KOPT-K1 (cell line): ENCODE data around the gene CCDC167.
"Not testable (repeated sequence)": the region's sequence is repeated elsewhere in the genome, so short reads cannot be mapped to it uniquely, and the experiment has no call there.

ENCODE experiments used
- H3K27ac ChIP-seq: fragments of 200-600 bp; sonication (generic); 2 replicates; pipeline ENCODE4 v1.5.1; 2016; ENCODE audit warnings: antibody characterized with exemption, mild to moderate bottlenecking, low read depth, low read length; ENCODE audit not compliant: poor library complexity, severe bottlenecking
- H3K36me3 ChIP-seq: fragments of 200-600 bp; sonication (generic); 2 replicates; pipeline ENCODE4 v1.5.1; 2017; ENCODE audit warnings: antibody characterized with exemption, mild to moderate bottlenecking, low read length, moderate library complexity; ENCODE audit not compliant: insufficient read depth
- H3K9me3 ChIP-seq: fragments of 200-600 bp; sonication (generic); 2 replicates; pipeline ENCODE4 v1.5.1; 2017; ENCODE audit warnings: antibody characterized with exemption, low read length, mild to moderate bottlenecking; ENCODE audit not compliant: insufficient read depth, poor library complexity, severe bottlenecking

CCDC167 gene

DNA sequence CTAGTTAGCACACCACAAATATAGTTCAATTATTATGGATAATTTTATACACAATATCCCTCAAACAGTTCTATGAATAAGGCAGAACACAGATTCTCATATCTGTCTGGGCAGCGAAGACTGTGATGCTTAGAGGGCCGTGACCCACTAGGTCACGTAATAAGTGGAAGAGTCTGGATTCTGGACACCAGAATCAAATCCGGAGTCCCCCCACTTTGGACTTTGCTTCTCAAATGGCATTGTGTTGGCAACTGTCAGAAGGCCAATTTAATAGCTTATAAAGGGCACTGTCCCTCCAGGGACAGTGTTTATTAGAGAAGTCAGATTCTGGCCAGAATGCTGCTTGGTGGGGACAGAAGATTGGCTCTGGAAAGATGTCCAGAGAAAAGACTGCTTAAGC, 6.8 kb upstream of the CCDC167 start:
- no peaks in the 10 kb centered on the region for H3K36me3 ChIP-seq
- H3K27ac ChIP-seq = peak overlapping the region; percentile 31
- no peaks in the 10 kb centered on the region for H3K9me3 ChIP-seq

DNA sequence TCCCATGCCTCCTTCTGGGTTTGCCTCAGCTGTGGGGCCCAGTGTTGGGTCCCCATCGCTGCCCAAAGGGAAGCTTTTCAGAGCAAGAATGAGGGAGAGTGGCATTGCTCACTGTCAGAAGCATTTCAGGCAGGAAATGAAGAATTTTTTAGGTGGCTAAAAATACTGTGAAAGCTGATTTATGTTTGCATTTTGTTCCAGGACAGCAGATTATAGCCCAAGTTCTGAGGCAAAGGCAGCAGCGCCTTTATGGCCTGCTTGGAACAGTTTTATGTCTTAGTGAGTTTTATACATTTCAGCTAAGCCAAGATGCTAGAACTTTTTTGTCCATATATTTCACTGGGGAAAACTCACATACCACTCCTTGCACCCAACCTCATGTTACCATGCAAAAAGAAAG, 4.3 kb upstream of the CCDC167 start:
- H3K27ac ChIP-seq = peak overlapping the region; percentile 88
- no peaks in the 10 kb centered on the region for H3K9me3 ChIP-seq

DNA sequence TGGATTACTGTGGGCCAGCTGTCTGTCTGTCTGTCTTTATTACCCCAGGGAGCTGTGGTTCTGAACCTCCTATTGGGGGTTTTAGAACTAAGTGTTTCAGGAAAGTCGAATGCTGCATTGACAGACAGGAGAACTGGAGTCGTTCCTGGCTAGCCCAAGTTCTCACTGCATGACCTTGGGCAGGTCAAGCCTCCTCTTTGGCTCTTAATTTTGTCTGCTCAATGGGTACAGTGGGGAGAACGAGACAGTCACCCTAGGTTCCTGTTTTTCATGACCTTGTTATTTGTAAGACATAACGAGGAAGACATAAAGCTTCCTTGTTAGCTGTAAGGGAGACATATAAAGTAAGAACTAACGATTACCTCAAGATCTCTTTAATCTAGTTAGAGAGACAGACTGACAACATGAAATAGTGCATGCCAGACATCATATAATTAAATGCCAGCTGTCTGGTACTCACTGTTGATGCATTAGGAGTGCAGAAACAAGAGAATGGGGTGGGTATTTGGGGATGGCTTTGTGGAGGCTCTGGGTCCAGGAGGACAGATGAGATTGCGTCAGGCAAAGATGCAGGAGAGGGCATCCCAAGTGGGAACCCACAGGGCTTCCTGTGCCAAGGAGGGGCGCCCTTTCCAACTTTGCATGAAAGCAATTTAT, 3.7 kb upstream of the CCDC167 start:
- Histone ChIP-seq H3K36me3 (no peaks in the 10 kb centered on the region), H3K9me3 (no peaks in the 10 kb centered on the region), H3K27ac (peak overlapping the region; percentile 88)

More for the DNA sequence above, 4.3 kb upstream of the CCDC167 start:
- no peaks in the 10 kb centered on the region for H3K36me3 ChIP-seq

DNA sequence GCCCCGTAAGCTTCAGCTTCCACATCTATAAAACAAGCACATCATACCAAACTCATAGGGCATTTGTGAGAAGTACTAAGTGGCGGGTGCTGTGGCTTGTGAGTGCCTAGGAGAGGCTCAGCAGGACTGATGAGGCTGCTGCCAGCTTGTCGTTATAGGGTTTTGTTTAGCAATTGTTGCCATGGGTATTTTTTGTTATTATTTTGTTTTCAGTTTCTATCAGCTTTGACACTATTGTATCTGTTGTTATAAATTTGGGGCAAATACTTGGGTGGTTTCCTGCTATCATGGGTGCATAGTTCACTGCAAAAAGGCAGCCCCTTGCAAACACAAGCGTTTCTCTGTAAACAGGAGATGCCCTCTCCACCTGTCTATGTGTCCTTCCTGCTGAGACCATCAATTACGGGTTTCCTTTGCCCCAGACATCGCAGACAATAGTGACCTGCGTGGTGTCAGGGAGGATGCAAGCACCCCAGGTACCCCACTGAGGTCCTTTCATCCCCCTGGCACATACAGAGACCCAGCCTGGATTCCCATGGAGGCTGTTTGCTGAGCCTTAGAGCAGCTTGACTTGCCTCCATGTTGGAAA, 3.1 kb upstream of the CCDC167 start:
- no peaks in the 10 kb centered on the region for H3K36me3 ChIP-seq
- peak overlapping the region; percentile 88 for H3K27ac ChIP-seq
- no peaks in the 10 kb centered on the region for H3K9me3 ChIP-seq

DNA sequence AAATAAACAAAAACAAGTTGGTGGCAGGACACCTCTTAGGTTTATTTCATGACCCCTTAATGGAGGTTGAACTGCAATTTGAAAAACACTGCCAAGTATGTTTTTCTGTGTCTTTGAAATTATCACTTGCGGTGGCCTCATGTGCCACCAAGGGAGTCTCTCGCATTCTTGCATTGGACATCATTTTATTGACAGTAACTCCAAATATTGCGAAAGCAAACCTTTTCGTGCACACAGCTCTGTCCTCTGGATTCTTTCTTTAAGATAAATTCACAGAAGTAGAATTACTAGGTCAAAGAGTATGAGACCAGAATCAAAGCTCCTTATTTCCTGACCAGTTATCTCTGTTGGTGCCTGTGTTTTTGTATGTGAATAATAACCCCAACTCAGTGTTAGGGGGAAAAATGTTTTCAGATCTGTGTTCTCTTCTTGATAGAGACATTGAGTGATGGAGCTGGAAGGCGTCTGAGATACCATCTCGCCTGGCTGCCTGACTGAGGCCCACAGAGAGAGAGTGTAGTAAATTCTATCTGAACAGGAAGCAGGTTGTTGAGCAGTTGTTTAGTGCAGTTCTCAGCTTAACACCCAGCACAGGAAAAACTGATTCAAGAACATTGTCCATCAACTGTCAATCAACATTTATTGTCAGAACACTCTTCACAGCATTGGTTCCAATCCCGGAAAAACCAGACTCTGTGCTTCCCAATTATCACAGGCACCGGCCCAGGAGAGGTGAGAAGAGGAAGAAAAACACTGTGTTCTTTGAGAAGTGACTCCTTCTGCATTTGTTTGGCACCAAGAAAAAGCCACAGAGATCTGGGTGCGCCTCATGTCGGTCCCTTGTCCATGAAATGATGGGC, 2.2 kb upstream of the CCDC167 start:
- Histone ChIP-seq H3K27ac (peak overlapping the region; percentile 88), H3K9me3 (no peaks in the 10 kb centered on the region), H3K36me3 (no peaks in the 10 kb centered on the region)

DNA sequence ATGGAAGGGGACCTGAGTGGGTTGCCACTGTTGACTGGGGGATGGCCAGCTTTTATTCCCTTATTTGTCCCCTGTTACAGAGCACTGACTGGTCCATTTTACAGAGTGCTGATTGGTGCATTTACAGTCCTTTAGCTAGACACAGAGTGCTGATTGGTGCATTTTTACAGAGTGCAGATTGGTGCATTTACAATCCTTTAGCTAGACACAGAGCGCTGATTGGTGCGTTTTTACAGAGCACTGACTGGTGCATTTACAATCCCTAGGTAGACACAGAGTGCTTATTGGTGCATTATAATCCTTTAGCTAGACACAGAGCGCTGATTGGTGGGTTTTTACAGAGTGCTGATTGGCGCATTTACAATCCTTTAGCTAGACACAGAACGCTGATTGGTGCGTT, 1.2 kb upstream of the CCDC167 start:
- H3K36me3 ChIP-seq, H3K9me3 ChIP-seq: not testable (repeated sequence)
- H3K27ac ChIP-seq = peak overlapping the region; percentile 90

DNA sequence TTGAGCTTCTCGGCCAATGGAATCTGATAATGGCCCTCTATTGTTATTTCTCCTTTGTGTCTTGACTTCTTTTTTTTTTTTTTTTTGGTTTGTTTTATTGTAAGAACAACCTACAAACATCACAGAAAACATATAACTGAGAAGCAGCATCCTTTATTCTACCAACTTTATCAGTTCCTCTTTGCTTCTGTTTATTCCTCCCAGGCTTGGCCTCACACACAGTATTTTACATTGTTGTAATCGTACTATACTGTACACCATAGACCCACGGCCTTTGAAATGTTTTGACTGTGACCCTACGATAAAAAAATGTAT, 558 bp upstream of the CCDC167 start:
- peak overlapping the region; percentile 90 for H3K27ac ChIP-seq
- H3K9me3 ChIP-seq = no peaks in the 10 kb centered on the region
- H3K36me3 ChIP-seq = no peaks in the 10 kb centered on the region

DNA sequence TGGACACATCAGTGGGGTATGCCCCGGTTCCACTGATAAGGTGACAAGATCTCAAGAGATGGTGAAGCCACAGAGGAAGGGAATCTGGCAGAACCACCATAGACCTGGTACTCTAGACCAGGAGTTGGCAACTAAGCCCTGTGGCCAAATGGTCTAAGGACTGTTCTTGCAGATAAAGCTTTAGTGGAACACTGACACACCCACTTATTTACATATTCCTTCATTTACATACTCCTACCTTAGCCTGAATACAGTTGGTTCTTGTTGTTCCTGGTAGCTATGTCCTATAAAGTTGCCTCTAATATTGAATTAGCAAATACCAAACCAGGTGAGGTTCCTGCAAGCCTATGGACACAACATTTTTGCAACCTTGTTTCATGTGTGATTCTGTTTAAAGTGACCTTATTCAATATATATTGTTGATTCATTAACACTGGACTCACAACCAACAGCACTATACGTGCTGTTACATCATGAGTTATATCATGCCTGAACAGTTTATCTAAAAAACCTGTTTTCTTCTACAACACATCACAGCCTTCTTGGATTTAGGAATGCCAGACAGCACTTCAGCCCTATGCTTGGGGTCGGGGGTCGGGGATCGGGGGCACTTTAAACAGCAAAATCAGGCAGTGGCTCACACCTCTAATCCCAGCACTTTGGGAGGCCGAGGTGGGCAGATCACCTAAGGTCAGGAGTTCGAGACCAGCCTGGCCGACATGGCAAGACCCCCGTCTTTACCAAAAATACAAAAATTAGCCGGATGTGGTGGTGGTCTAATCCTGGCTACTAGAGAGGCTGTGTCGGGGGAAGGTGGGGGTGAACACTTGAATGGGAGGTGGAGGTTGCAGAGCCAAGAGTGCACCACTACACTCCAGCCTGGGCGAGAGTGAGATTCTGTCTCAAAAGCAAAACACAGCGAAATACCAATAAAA, 2.5 kb downstream of the CCDC167 start:
- Histone ChIP-seq H3K36me3 (no peaks in the 10 kb centered on the region), H3K9me3 (no peaks in the 10 kb centered on the region), H3K27ac (no peak overlapping the region)

DNA sequence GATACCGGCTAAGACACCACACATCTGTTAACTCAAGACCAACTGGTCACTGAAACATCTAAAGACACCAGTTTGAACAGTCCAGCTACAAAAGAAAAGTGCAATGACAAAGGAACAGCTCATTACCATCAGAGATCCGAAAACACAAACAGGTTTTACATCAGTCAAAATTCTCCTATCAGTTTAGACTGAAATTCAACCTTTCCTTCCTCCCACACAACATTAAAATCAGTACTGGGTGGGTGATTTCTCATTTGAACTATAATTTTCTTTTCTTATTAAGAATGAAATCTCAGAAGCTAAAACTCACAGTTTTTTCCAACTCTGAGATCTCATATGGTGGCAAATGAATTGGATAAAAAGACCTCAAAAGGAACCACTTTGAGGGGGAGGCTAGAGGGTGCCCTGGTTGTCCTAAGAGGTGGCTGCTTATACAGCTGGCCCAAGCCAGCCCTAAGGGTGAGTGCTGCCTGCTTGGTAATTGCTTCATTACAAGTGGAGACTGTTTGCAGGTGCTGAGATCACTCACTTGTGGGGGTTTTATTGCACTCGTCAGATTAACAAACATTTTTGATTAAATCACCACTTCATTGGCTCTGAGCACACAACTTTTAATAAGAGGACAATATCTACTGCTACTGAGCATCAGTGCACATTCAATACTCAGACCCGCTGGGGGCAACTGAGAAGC, 4.3 kb downstream of the CCDC167 start:
- no peak overlapping the region for H3K27ac ChIP-seq
- H3K36me3 ChIP-seq = no peaks in the 10 kb centered on the region
- H3K9me3 ChIP-seq = no peaks in the 10 kb centered on the region

DNA sequence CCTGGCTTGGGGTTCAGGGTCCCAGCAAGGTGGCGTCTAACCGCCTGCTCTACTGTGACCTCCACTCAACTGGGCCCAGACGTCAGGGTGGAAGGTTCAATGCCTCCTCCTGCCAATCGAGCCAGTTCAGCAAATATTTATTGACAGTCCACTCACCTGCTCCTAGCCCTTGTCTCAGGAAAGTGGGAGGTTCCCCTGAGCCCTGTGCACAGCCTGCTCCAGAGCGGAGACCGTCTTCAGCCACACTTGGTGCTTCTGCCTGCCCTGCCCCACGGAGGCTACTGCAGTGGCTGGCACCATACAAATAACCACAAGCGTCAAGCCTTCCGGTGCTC, 6.1 kb downstream of the CCDC167 start:
- Histone ChIP-seq H3K27ac (no peak overlapping the region), H3K36me3 (peaks cover 2% of the 10 kb centered on the region; the same call in 1 of the 2 replicates), H3K9me3 (no peaks in the 10 kb centered on the region)

DNA sequence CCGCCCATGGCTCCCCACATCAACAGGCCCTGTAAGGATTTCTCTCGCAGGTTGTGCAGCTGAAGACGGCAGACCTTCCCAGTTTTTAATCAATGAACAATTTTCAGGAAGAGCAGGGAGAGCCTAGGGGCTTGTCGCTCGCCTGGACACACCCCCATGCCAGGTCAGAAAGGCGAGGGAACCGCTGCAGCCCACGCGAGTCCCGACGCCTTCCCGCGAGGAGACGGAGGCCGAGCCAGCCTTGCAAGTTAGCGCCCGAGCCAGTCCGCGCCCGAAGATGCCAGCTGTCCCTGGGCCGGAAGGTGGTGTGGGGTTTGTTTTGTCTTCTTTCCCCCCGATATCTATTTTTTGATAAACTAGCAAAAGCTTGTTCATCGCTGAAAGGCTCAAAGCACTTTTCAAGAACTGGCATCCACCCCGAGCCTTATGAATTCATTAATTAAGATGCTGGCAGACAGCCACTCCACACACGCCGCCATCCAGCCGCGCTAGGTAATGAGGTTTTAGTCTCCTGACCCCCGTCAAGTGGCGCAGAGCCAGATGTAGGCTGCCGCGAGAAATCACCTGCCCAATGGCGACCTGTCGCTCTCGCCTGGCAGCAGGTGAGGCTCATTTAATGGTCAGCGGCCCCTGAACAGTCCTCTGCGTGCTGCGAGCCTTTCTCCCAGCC, 6.6 kb downstream of the CCDC167 start:
- H3K27ac ChIP-seq = no peak overlapping the region
- peaks cover 7% of the 10 kb centered on the region; the same call in 1 of the 2 replicates for H3K36me3 ChIP-seq
- H3K9me3 ChIP-seq = no peaks in the 10 kb centered on the region

DNA sequence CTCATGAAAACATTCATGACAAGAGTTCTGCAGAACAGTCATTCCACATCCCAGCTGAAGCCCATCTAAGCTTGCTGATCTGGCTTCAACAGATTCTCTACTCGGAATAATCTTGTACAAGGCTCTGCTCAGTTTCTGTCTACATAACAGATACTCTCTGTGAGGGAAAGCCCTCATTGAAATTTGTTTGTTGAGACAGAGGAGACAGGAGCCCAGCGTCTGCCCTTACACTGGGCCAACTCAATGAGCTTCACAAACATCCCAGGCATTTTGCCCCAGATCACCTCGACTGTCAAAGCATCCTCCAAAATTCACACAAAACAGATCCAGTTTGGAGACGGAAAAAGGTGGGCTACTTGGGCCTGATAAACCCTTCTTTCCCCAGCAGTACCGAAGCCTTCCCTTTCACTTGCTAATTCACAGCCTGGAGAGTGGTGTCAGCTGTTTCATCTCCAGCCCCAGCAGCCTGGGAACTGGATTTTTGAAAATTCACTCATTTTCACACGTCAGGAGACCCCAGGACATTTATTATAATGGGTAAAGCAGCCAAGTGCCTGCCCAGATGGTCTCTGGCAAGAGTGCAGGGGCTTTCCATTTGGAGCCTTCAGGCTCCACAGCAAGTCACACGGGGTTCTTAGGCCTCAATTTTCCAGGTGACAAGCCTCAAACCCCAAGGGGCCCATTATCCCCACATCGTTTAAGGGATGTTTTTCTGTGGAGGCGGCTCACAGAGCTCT, 7.3 kb downstream of the CCDC167 start:
- Histone ChIP-seq H3K9me3 (no peaks in the 10 kb centered on the region), H3K36me3 (peaks cover 10% of the 10 kb centered on the region; the same call in 1 of the 2 replicates), H3K27ac (no peak overlapping the region)

DNA sequence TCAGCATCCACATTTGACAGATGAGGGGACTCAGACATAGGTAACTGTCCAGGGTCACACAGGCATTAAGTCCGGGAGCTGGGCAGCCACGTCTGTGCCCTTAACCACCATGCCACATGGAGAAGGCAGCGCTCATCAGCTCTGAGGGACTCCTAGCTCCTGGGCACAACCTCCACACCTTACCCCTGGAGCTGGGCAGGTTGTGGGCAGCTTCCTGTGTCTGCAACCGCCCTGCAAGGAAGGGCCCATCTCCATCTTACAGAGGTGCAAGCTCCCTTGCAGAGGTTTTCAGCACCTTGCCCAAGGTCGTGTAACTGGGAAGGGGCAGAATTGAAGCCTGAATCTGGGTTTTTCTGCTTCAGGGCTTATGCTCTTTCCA, 7.9 kb downstream of the CCDC167 start:
- Histone ChIP-seq H3K27ac (no peak overlapping the region), H3K36me3 (peaks cover 10% of the 10 kb centered on the region; the same call in 1 of the 2 replicates), H3K9me3 (no peaks in the 10 kb centered on the region)
